Right atrium auricular region (tissue), 2 donors: Measurements from ENCODE around the gene PHIP. TPM values are rescaled to one million over a fixed set of nuclear protein-coding genes. Genes with fewer than 3 reads are reported as not detected.

Source experiments
- DNase-seq: peaks from one replicate; pipeline ENCODE4 v3.0.0-alpha.2; 2019; ENCODE audit warnings: low spot score
- H3K27ac ChIP-seq, 2 donors: fragments of 200-600 bp; sonication (generic); 1 replicate in 1 of 2; 2 replicates in 1 of 2; pipeline ENCODE4 v1.5.1; 2016 to 2019
- H3K27me3 ChIP-seq, 2 donors: fragments of 200-600 bp; sonication (generic); one replicate each; pipeline versions ENCODE4 v1.5.1 to v1.6.0; 2017 to 2019
- H3K36me3 ChIP-seq: fragments of 200-600 bp; sonication (generic); one replicate; pipeline ENCODE4 v1.5.1; 2016
- H3K4me1 ChIP-seq, 2 donors: fragments of 200-600 bp; sonication (generic); one replicate each; pipeline versions ENCODE4 v1.5.1 to v1.6.0; 2017 to 2019
- H3K4me3 ChIP-seq, 2 donors: fragments of 200-600 bp; sonication (generic); 1 replicate in 1 of 2; 2 replicates in 1 of 2; pipeline ENCODE4 v1.5.1; 2017 to 2019; ENCODE audit warnings: mild to moderate bottlenecking in 1 of 2, moderate library complexity in 1 of 2
- H3K9me3 ChIP-seq, 2 donors: fragments of 200-600 bp; sonication (generic); one replicate each; pipeline ENCODE4 v1.5.1; 2019
- total RNA-seq, 2 donors: library from RNA; depleted of rRNA; stranded (reverse); fragments of >200 nt; gene quantifications; one replicate each; pipeline ENCODE4 v1.1.0, GENCODE V29; 2016
- TF ChIP-seq, protein P1 (sequence below), 2 donors: fragments of 200-600 bp; sonication (generic); IDR thresholded peaks; one replicate each; pipeline ENCODE4 v1.5.1; 2019; ENCODE audit warnings: antibody characterized with exemption in 2 of 2

Gene PHIP
- total RNA-seq, 2 donors from 2014 or later, result 15.2 to 15.3 TPM

DNA sequence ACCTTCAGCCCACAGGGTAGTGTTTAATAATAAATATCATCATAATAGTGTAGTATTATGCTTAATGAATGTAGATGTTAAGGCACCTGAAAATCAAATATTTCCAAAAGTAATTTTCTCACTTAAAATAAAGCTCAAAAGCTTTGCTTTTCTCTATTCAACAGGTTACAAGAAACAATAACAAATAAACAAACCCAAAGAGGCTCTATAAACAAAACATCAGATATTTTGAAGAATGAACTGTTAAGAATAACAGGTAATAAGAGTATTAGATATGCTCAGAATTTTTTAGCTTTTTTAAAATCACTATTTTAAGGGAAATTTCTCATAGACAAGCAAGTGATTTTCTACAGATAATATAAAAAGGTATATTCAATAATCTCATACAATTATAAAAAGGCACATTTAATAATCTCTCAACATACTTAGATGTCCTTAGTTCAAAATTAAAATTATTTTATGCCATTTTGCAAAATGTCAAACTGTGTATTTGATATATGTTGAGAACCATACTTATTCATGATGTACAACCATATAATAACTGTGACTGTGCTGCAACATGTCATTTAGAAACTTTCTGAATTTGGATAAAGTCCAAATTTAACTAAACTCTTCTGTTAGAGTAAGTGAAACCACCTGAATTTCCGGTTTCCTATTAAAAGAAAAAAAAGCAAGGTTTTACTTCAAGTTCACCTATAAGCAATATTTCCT lies 35.8 kb downstream of the PHIP start:
- no peak for DNase-seq
- TF ChIP-seq, protein P1, sequence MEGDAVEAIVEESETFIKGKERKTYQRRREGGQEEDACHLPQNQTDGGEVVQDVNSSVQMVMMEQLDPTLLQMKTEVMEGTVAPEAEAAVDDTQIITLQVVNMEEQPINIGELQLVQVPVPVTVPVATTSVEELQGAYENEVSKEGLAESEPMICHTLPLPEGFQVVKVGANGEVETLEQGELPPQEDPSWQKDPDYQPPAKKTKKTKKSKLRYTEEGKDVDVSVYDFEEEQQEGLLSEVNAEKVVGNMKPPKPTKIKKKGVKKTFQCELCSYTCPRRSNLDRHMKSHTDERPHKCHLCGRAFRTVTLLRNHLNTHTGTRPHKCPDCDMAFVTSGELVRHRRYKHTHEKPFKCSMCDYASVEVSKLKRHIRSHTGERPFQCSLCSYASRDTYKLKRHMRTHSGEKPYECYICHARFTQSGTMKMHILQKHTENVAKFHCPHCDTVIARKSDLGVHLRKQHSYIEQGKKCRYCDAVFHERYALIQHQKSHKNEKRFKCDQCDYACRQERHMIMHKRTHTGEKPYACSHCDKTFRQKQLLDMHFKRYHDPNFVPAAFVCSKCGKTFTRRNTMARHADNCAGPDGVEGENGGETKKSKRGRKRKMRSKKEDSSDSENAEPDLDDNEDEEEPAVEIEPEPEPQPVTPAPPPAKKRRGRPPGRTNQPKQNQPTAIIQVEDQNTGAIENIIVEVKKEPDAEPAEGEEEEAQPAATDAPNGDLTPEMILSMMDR (IDR thresholded peaks at IDR 0.05), result no peak
- Histone ChIP-seq H3K36me3 (peaks cover 13% of the 10 kb centered on the region), H3K9me3 (no peaks in the 10 kb centered on the region), H3K27ac (no peak overlapping the region), H3K4me1 (no peaks in the 10 kb centered on the region), H3K27me3 (no peaks in the 10 kb centered on the region), H3K4me3 (no peak overlapping the region)

DNA sequence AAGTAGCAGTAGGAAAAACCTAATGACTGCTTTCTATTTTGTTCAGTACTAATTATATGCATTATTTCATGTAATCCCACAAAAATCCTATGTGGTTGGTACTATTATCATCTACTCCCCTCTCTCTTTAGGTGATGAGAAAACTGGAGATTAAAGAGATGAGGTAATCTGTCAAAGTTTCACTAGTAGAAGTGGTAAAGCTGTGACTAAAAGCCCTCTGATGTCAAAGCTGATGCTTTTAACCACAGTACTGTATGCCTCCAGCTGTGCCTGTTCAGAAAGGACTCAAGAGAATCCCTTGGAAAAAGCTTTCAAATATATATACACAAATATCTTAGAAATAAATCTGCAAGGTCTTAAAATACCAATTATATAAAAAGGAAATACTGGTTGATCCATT lies 38.0 kb downstream of the PHIP start:
- DNase-seq, result no peak
- Histone ChIP-seq H3K9me3 (no peaks in the 10 kb centered on the region), H3K27me3 (no peaks in the 10 kb centered on the region), H3K36me3 (peaks cover 16% of the 10 kb centered on the region), H3K4me3 (no peak overlapping the region), H3K4me1 (no peaks in the 10 kb centered on the region), H3K27ac (no peak overlapping the region)
- TF ChIP-seq, protein P1 (IDR thresholded peaks at IDR 0.05), result no peak

DNA sequence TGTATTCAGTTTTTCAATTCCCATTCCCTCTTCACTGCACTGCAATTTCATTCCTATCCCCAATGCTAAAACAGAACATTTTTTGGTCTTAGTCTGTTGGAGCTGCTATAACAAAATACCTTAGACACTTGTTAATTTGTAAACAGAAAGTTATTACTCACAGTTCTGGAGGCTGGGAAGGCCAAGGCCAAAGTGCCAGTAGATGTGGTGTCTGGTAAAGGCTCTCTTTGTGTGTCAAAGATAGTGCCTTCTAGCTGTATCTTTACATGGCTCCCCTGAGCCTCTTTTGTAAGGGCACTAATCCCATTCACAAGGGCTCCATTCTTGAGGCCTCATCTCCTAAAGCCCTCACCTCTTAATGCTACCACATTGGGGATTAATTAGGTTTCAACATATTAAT lies 40.0 kb downstream of the PHIP start:
- TF ChIP-seq, protein P1 (IDR thresholded peaks at IDR 0.05), result no peak
- H3K36me3 ChIP-seq, result peaks cover 16% of the 10 kb centered on the region
- H3K4me1 ChIP-seq, result no peaks in the 10 kb centered on the region
- DNase-seq, result no peak
- no peaks in the 10 kb centered on the region for H3K9me3 ChIP-seq
- no peaks in the 10 kb centered on the region for H3K27me3 ChIP-seq
- H3K27ac ChIP-seq, result no peak overlapping the region
- H3K4me3 ChIP-seq, result no peak overlapping the region

DNA sequence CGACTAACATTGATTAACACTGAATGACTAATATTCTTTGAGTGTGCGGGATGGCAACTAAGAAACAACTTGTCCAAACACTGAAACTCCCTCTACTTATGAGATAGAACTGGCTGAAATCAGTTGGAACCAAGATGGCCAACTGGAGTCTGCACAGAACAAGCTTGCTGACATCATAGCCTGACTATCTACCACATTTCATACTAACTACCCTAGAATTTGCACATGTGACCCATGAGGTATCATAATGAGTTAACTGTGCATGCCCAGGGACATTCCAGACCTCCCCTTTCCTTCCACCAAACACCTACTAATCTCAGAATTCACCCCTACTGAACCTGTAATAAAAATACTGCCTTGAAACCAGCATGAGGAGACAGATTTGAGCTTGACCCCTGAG lies 43.2 kb downstream of the PHIP start:
- Histone ChIP-seq H3K9me3 (no peaks in the 10 kb centered on the region), H3K4me1 (no peaks in the 10 kb centered on the region), H3K27ac (no peak overlapping the region), H3K4me3 (no peak overlapping the region), H3K36me3 (peaks cover 11% of the 10 kb centered on the region), H3K27me3 (no peaks in the 10 kb centered on the region)
- TF ChIP-seq, protein P1 (IDR thresholded peaks at IDR 0.05), result no peak
- DNase-seq, result no peak

DNA sequence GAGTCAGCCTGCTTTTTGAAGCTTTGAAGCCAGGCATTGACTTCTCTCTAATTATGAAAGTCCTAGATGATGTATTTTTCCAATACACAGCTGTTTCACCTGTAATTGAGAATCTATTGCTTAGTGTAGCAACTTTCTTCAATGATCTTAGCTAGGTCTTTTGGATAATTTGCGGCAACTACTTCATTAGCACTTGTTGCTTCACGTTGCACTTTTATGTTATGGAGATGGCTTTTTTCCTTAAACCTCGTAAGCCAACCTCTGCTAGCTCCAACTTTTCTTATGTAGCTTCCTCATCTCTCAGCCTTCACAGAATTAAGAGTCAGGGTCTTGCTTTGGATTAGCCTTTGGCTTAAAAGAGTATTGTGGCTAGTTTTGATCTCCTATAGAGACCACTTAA lies 44.8 kb downstream of the PHIP start:
- no peaks in the 10 kb centered on the region for H3K4me1 ChIP-seq
- H3K27ac ChIP-seq, result no peak overlapping the region
- no peaks in the 10 kb centered on the region for H3K9me3 ChIP-seq
- H3K27me3 ChIP-seq, result no peaks in the 10 kb centered on the region
- TF ChIP-seq, protein P1 (IDR thresholded peaks at IDR 0.05), result no peak
- no peak overlapping the region for H3K4me3 ChIP-seq
- no peak for DNase-seq
- peaks cover 11% of the 10 kb centered on the region for H3K36me3 ChIP-seq
